ENCODE data around the gene FLNB. TPM values are rescaled to one million over a fixed set of nuclear protein-coding genes. Genes with fewer than 3 reads are reported as not detected.

The FLNB gene
- total and polyA plus RNA-seq, 2 of the 8 experiments (the other 6 are each of a cell fraction or from before 2014, with no cell fraction given) = 72.3 to 118 TPM

DNA sequence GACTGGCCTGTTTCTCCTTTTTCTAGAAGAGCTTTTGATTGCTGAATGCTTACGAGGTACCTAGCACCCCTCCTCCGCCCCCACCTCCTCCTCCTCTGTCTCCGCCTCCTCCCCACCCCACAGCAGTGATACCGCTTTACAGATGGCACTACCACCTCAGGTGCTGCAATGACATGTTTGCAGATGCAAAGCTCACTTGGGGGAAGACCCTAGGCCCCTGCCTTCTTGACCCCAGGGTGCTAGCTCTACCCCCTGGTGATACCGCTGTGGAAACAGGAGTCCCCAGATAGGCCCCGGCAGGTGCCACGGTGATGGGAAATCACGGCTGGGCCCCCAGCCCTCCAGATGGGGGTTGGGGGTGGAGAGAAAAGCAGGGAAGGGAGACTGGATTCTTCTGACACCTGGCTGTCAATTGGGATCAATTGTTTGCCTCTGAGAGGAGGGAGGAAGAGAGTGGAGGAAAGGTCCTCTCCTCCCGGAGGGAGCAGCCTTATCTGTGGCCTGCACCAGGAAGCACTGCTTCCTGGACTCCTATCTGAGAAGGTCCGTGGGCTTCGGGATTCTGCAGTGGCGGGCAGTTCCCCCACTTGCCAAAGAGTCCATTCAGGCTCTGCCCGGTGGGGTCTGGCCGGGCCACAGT is 164.9 kb downstream of the FLNB start:
- H3K9me3 ChIP-seq (ENCODE audit: insufficient read depth in 2 of 2, low read depth in 1 of 2, low read length in 1 of 2) = no peaks in the 10 kb centered on the region
- no peak overlapping the region for H4K91ac ChIP-seq (replicated peaks; ENCODE audit: insufficient read length, low read length)
- FAIRE-seq = no peak
- no peak overlapping the region for H3K56ac ChIP-seq (replicated peaks; ENCODE audit: insufficient read length, low read depth, low read length)
- no peaks in the 10 kb centered on the region for H3K23me2 ChIP-seq (ENCODE audit: low read depth, low read length)
- no peak for DNase-seq (ENCODE audit: low read depth in 1 of 2, low spot score in 2 of 2)
- H3K79me2 ChIP-seq (ENCODE audit: control insufficient read depth in 1 of 2, insufficient read depth in 2 of 2, low read length in 2 of 2) = no peaks in the 10 kb centered on the region
- no peak overlapping the region for H3K4ac ChIP-seq (replicated peaks; ENCODE audit: insufficient read length, low read depth, low read length)
- H3K4me1 ChIP-seq (replicated peaks in 1 of 4; ENCODE audit: control insufficient read depth in 3 of 4, insufficient read depth in 4 of 4, low read length in 3 of 4) = peaks cover 4 to 21% (median 14%) of the 10 kb centered on the region in 4 experiments
- H2BK20ac ChIP-seq (ENCODE audit: low read length) = no peak overlapping the region
- H2BK15ac ChIP-seq (ENCODE audit: low read length) = no peak overlapping the region
- no peak overlapping the region for H3K14ac ChIP-seq (ENCODE audit: insufficient read length)
- H2AFZ ChIP-seq (ENCODE audit: low read length) = no peak overlapping the region
- H3K23ac ChIP-seq (ENCODE audit: insufficient read length) = no peak overlapping the region
- no peak overlapping the region for H3K18ac ChIP-seq (ENCODE audit: extremely low read depth, low read length)
- peaks cover 0 to 21% (median 9%) of the 10 kb centered on the region in 4 experiments; a peak in 4 of 8 replicates for H3K36me3 ChIP-seq (ENCODE audit: control insufficient read depth in 2 of 4, insufficient read depth in 4 of 4, low read length in 3 of 4)
- whole genome bisulfite sequencing, 2 experiments (ENCODE audit: extremely low coverage in 1 of 2, insufficient coverage in 1 of 2, insufficient read length in 1 of 2, insufficient replicate concordance in 2 of 2, low coverage in 1 of 2, low lambda C conversion rate in 2 of 2, missing lambda C conversion rate in 1 of 2) = 92% methylated on average over 8 of the region's 14 CpGs; no CpG with 5 or more reads in 1 of the 2 experiments
- no peak overlapping the region; a peak in 2 of 8 replicates for H3K4me3 ChIP-seq (ENCODE audit: extremely low read depth in 1 of 4, insufficient read depth in 2 of 4, low read depth in 3 of 4, low read length in 4 of 4)
- H2BK5ac ChIP-seq (ENCODE audit: low read depth, low read length) = no peak overlapping the region
- H4K5ac ChIP-seq (ENCODE audit: insufficient read length, low read depth, low read length) = no peak overlapping the region
- no peak overlapping the region for H3K9ac ChIP-seq (replicated peaks in 1 of 4; ENCODE audit: extremely low read depth in 1 of 4, low read depth in 3 of 4, low read length in 3 of 4)
- H3K79me1 ChIP-seq (ENCODE audit: low read depth, low read length) = no peaks in the 10 kb centered on the region; the same call in 1 of the 2 replicates
- H2AK5ac ChIP-seq (ENCODE audit: low read depth, low read length) = no peak overlapping the region
- H4K8ac ChIP-seq (ENCODE audit: extremely low read depth, insufficient read depth, low read length) = no peak overlapping the region
- no peak overlapping the region for H2BK12ac ChIP-seq (ENCODE audit: low read depth, low read length)
- POLR2A ChIA-PET (ENCODE audit: partially characterized antibody) = interaction anchor here (1.0 to 2.0 kb wide), 3 partner anchors 133 to 164 kb away, joined by 3 to 5 read pairs (median 3); partner anchors contain the start of genes FLNB, HTD2 and RPP14
- CTCF ChIA-PET (ENCODE audit: partially characterized antibody) = interaction anchor here (1.0 to 2.8 kb wide), 13 partner anchors 7 to 165 kb away, joined by 3 to 17 read pairs (median 3); partner anchors contain the start of genes FLNB, HTD2 and RPP14
- H3K27ac ChIP-seq (ENCODE audit: low read depth, low read length) = no peak overlapping the region
- peaks cover 0 to 2% (median 0%) of the 10 kb centered on the region in 4 experiments; a peak in 2 of 7 replicates for H3K27me3 ChIP-seq (replicated peaks in 1 of 4; ENCODE audit: control insufficient read depth in 3 of 4, extremely low read depth in 1 of 4, insufficient read depth in 3 of 4, low read length in 3 of 4)
- H3K4me2 ChIP-seq (ENCODE audit: insufficient read depth in 1 of 2, low read depth in 2 of 2, low read length in 2 of 2) = no peak overlapping the region
- TF ChIP-seq CHD2 (IDR thresholded peaks at IDR 0.05; ENCODE audit: low read length) = no peak
- H4K20me1 ChIP-seq (replicated peaks in 1 of 2; ENCODE audit: control insufficient read depth in 1 of 2, insufficient read depth in 2 of 2, low read length in 2 of 2) = peaks cover 0 to 3% of the 10 kb centered on the region in 2 experiments
- H2BK120ac ChIP-seq (replicated peaks; ENCODE audit: low read depth, low read length) = no peak overlapping the region
